ENCODE results near the gene MAP2K5. TPM values are rescaled to one million over a fixed set of nuclear protein-coding genes. Genes with fewer than 3 reads are reported as not detected.
A peak's percentile ranks its signal among the peaks of the same experiment; 100 is the strongest.

MAP2K5 gene
- total and polyA plus RNA-seq, 2 donors from 2014 or later = 14.1 to 18.6 TPM

DNA sequence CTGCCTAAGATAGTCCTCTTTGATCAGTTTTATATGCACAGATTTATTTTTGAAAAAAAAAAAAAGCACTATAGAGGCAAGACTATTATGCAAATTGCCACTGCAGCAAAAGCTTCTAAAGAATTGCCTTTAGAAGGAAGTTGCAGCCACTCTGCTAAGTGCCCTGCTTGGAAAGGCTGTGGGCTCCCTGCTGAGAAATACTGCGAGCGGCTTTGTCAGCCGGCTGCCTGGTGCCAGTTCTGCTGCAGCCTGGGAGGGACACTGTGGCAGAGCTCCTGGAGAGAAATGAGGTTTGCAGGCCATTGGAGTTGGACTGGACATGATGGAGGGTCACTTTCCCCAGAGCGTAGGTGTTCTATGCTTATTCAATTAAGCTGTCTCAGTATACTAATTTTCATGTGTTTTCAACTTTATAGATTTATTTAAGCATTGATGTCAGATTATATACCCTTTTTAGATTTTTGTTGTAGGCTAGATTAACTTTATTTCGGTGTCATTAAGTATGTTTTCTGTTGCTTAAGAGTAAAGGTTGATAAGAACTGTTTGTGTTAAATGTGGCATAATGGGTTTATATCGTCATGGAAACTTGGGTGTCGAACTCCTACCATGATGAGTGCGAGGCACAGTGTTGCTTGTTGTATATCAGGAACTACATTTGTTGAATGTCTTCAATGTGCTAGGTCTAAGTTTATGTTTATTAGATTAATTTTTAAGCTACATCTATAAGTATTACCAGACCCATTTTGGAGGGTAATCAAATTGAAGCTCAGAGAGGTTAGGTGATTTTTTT lies 6.6 kb downstream of the MAP2K5 start:
- no peak for FAIRE-seq
- H3K4me3 ChIP-seq (ENCODE audit: low read length in 3 of 3) = no peak overlapping the region
- no peak overlapping the region for H3K9ac ChIP-seq (ENCODE audit: low read length in 3 of 3)
- no peaks in the 10 kb centered on the region for H3K27me3 ChIP-seq (ENCODE audit: control insufficient read depth, insufficient read depth, low read length)
- DNase-seq = peak in 2 of 5 donors; percentile 17 to 18
- H3K36me3 ChIP-seq (ENCODE audit: control insufficient read depth in 2 of 3, insufficient read depth in 3 of 3, low read length in 3 of 3) = peaks cover 2 to 3% (median 3%) of the 10 kb centered on the region in 3 donors
- H3K9me3 ChIP-seq (ENCODE audit: control insufficient read depth in 2 of 3, insufficient read depth in 1 of 3, low read length in 3 of 3) = no peaks in the 10 kb centered on the region
- H3K4me1 ChIP-seq (ENCODE audit: control insufficient read depth in 2 of 3, insufficient read depth in 2 of 3, low read depth in 1 of 3, low read length in 3 of 3) = no peaks in the 10 kb centered on the region
- no peak overlapping the region for H3K27ac ChIP-seq (ENCODE audit: low read depth in 2 of 2, low read length in 2 of 2)
- TF ChIP-seq, protein P1, sequence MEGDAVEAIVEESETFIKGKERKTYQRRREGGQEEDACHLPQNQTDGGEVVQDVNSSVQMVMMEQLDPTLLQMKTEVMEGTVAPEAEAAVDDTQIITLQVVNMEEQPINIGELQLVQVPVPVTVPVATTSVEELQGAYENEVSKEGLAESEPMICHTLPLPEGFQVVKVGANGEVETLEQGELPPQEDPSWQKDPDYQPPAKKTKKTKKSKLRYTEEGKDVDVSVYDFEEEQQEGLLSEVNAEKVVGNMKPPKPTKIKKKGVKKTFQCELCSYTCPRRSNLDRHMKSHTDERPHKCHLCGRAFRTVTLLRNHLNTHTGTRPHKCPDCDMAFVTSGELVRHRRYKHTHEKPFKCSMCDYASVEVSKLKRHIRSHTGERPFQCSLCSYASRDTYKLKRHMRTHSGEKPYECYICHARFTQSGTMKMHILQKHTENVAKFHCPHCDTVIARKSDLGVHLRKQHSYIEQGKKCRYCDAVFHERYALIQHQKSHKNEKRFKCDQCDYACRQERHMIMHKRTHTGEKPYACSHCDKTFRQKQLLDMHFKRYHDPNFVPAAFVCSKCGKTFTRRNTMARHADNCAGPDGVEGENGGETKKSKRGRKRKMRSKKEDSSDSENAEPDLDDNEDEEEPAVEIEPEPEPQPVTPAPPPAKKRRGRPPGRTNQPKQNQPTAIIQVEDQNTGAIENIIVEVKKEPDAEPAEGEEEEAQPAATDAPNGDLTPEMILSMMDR (IDR thresholded peaks at IDR 0.05; ENCODE audit: borderline replicate concordance, extremely low read depth, insufficient read depth) = no peak
- intact Hi-C loops (cut with DNase I) = no loop called here

DNA sequence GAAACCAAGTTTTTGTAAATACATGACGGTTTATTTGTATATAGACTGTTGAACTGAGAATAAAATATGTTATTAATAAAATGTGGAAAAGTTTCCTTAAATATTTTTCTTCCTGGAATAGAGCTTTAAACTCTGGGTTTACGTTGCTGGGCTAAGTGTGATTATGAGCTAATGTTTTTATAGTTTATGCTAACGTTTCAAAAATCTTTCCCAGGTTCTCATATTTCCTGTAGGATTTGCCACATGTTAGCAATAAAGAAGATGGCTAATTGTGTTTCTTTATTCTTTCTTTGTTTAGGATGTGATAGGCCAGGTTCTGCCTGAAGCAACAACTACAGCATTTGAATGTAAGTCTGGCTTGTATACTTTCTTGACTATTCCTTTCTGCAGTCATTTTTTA lies 7.2 kb downstream of the MAP2K5 start:
- H3K4me3 ChIP-seq (ENCODE audit: low read length in 3 of 3) = no peak overlapping the region
- DNase-seq (no peak), FAIRE-seq (no peak)
- H3K27ac ChIP-seq (ENCODE audit: low read depth in 2 of 2, low read length in 2 of 2) = no peak overlapping the region
- H3K9me3 ChIP-seq (ENCODE audit: control insufficient read depth in 2 of 3, insufficient read depth in 1 of 3, low read length in 3 of 3) = no peaks in the 10 kb centered on the region
- intact Hi-C loops (cut with DNase I) = no loop called here
- peaks cover 2 to 3% (median 3%) of the 10 kb centered on the region in 3 donors for H3K36me3 ChIP-seq (ENCODE audit: control insufficient read depth in 2 of 3, insufficient read depth in 3 of 3, low read length in 3 of 3)
- TF ChIP-seq, protein P1 (IDR thresholded peaks at IDR 0.05; ENCODE audit: borderline replicate concordance, extremely low read depth, insufficient read depth) = no peak
- H3K27me3 ChIP-seq (ENCODE audit: control insufficient read depth, insufficient read depth, low read length) = no peaks in the 10 kb centered on the region
- H3K4me1 ChIP-seq (ENCODE audit: control insufficient read depth in 2 of 3, insufficient read depth in 2 of 3, low read depth in 1 of 3, low read length in 3 of 3) = no peaks in the 10 kb centered on the region
- H3K9ac ChIP-seq (ENCODE audit: low read length in 3 of 3) = no peak overlapping the region

DNA sequence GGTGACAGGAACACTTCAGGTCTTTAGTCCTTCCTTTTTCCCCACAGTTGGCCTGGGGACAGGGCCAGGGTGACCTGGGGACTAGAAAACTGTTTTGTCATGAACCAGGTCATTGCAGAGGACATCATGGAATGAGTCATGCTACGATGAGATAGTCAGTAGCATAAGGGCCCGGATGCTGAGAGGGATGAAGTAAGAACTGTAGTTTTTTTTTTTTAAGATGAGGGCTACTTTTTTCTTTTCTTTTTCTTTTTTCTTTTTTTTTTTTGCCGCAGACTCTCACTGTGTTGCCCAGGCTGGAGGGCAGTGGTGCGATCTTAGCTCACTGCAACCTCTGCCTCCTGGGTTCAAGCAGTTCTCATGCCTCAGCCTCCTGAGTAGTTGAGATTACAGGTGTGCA lies 8.0 kb downstream of the MAP2K5 start:
- Histone ChIP-seq H3K27me3 (ENCODE audit: control insufficient read depth, insufficient read depth, low read length) (no peaks in the 10 kb centered on the region), H3K4me3 (ENCODE audit: low read length in 3 of 3) (no peak overlapping the region), H3K4me1 (ENCODE audit: control insufficient read depth in 2 of 3, insufficient read depth in 2 of 3, low read depth in 1 of 3, low read length in 3 of 3) (no peaks in the 10 kb centered on the region), H3K27ac (ENCODE audit: low read depth in 2 of 2, low read length in 2 of 2) (no peak overlapping the region), H3K36me3 (ENCODE audit: control insufficient read depth in 2 of 3, insufficient read depth in 3 of 3, low read length in 3 of 3) (peaks cover 0 to 3% (median 2%) of the 10 kb centered on the region in 3 donors), H3K9ac (ENCODE audit: low read length in 3 of 3) (no peak overlapping the region), H3K9me3 (ENCODE audit: control insufficient read depth in 2 of 3, insufficient read depth in 1 of 3, low read length in 3 of 3) (no peaks in the 10 kb centered on the region)
- intact Hi-C loops (cut with DNase I) = no loop called here
- no peak for DNase-seq
- TF ChIP-seq, protein P1 (IDR thresholded peaks at IDR 0.05; ENCODE audit: borderline replicate concordance, extremely low read depth, insufficient read depth) = no peak
- FAIRE-seq = no peak
